ENCODE data around the gene TRIM72.

TRIM72 gene

GRCh38 chr16:31188450-31189411 lies 25.2 kb upstream of the TRIM72 start:
- no peak for TF ChIP-seq CTCF (IDR thresholded peaks at IDR 0.05)

- TF ChIP-seq CTCF (IDR thresholded peaks at IDR 0.05), result no peak
Observed at GRCh38 chr16:31189412-31189778, 24.5 kb upstream of the TRIM72 start.

- TF ChIP-seq CTCF (IDR thresholded peaks at IDR 0.05), result no peak
Observed at GRCh38 chr16:31190061-31190460, 23.9 kb upstream of the TRIM72 start.

- TF ChIP-seq CTCF (IDR thresholded peaks at IDR 0.05), result no peak
Observed at GRCh38 chr16:31190818-31191444, 23.0 kb upstream of the TRIM72 start.

- no peak for TF ChIP-seq CTCF (IDR thresholded peaks at IDR 0.05)
Observed at GRCh38 chr16:31191697-31192428, 22.1 kb upstream of the TRIM72 start.

- no peak for TF ChIP-seq CTCF (IDR thresholded peaks at IDR 0.05)
Observed at GRCh38 chr16:31192856-31193642, 20.9 kb upstream of the TRIM72 start.

GRCh38 chr16:31193874-31194273 lies 20.0 kb upstream of the TRIM72 start:
- no peak for TF ChIP-seq CTCF (IDR thresholded peaks at IDR 0.05)

All from LNCAP (cell line).